GM08714 (cell line): ENCODE results near the gene ZFR.
"Not testable (repeated sequence)": the region's sequence is repeated elsewhere in the genome, so short reads cannot be mapped to it uniquely, and the experiment has no call there.

Source experiments
- H3K4me3 ChIP-seq: fragments of 200-500 bp; sonication (Bioruptor generic); 2 replicates; pipeline ENCODE4 v1.5.1; 2014; ENCODE audit warnings: mild to moderate bottlenecking, low read length, inconsistent platforms
- ZNF274 ChIP-seq: IDR thresholded peaks from 2 replicates; pipeline ENCODE4 v1.6.1; 2012; ENCODE audit warnings: mild to moderate bottlenecking, low read depth, low read length

Gene ZFR

DNA sequence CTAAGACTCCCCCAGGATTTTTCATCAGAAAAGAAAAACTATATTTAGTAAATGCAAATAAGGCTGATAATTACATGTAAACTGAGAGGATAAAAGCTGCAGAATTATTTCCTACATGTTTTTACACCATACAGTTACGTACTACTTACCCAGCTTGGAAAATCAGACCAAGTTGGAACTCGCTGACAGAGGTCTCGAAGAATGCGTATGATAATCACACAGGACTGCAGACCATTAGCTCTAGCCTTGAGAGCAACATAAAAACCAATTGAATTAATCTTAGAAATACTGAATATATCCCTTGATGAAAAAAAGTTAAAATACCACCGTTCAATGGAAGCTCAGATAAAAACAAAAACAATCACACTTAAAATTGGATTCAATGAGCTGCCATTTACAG is 65.6 kb downstream of the ZFR start:
- TF ChIP-seq ZNF274: no peak
- no peak overlapping the region for H3K4me3 ChIP-seq

DNA sequence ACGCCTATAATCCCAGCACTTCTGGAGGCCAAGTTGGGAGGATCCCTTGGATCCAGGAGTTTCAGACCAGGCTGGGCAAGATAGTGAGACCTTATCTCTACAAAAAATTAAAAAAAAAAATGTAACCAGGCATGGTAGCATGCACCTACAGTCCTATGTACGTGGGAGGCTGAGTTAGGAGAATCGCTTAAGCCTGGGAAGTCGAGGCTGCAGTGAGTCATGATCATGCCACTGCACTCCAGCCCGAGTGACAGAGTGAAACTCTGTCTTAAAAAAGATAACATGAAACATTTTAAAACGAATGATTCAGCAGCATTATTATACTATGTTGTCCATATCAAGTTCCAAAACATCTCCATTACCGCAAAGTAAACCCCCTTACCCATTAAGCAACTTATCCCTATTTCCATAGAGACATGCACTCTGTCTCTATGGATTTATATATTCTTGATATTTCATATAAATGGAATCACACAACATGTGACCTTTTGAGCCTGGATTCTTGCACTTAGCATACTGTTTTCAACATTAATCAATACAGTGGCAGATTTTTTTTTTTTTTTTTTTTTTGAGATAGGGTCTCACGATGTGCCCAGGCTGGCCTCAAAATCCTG is 74.9 kb downstream of the ZFR start:
- no peak for TF ChIP-seq ZNF274
- no peak overlapping the region for H3K4me3 ChIP-seq

DNA sequence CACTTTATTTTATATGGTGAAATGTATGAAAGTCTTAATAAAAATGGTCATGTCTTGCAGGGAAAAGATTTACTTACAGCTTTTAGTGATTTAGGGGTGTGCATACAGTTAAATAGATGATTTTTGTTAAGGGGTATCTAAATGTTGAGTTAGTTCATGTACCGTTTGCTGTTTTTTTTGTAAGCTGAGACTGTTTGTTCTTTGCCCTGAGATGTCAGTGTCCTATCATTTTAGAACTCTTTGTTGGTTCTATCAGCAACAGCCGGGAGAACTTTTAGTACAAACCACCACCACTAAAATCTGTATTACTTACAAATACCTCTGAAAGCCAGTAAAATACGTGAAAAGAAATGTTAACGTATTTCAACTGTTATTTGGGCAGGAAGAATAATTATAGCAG is 75.5 kb downstream of the ZFR start:
- TF ChIP-seq ZNF274: no peak
- no peak overlapping the region for H3K4me3 ChIP-seq

DNA sequence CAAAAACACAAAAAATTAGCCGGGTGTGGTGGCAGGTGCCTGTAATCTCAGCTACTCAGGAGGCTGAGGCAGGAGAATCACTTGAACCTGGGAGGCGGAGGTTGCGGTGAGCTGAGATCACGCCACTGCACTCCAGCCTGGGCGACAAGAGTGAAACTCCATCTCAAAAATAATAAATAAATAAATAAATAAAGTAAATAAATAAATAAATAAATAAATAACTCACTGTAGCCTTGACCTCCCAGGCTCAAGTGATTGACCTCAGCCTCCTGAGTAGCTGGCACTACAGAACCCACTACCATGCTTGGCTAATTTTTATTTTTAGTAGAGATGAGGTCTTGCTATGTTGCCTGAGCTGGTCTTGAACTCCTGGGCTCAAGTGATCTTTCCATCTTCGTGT is 77.3 kb downstream of the ZFR start:
- not testable (repeated sequence) for H3K4me3 ChIP-seq

DNA sequence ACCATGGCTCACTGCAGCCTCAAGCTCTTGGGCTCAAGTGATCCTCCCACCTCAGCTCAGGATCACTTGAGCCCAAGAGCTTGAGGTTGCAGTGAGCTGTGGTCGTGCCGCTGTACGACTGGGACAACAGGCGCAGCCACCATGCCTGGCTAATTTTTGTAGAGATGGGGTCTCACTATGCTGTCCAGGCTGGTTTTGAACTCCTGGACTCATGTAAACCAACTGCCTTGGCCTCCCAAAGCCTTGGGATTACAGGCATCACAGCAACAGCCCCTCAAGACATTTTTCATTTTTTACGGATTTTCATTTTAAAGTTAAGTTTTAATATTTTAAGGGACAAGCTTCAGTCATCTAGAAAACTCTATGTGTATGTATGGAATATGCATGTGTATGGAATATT is 78.9 kb downstream of the ZFR start:
- TF ChIP-seq ZNF274: no peak

DNA sequence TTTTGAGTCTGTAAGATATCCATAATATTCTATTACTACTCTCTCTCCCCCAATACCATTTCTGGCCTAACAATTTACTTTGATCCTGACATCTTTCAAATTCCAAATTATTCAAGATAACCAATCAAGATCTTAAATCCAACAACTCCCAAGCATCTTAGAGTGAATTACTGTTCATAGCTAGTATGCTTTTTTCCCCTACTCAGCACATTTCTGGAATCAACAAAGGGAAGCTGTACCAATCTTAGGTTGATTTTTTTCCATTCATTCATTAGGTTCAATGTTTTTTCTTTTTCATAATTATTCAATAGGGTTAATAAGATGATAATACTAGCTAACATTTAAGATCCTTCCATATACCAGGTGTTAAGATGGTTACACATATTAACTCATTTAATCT is 81.5 kb downstream of the ZFR start:
- no peak overlapping the region for H3K4me3 ChIP-seq
- TF ChIP-seq ZNF274: no peak

More for the DNA sequence above, 78.9 kb downstream of the ZFR start:
- no peak overlapping the region for H3K4me3 ChIP-seq

DNA sequence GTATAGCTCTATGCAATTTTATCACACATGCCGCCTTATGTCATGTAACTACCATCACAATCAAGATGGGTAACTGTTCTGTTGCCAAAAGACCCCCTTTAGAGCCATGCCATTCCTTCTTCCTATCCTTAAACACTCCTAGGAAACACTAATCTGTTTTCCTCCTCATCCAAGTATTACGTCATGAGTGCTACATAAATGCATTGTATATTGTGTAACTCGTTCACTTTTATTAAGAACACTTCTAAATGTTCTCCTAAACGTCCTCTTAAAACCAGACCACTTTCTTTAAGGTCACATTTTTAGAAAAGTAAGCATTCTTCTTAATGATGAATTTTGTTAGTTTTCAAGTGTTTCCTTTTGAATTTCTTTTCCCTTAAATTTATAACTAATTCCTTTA is 82.0 kb downstream of the ZFR start:
- no peak for TF ChIP-seq ZNF274
- H3K4me3 ChIP-seq: no peak overlapping the region

DNA sequence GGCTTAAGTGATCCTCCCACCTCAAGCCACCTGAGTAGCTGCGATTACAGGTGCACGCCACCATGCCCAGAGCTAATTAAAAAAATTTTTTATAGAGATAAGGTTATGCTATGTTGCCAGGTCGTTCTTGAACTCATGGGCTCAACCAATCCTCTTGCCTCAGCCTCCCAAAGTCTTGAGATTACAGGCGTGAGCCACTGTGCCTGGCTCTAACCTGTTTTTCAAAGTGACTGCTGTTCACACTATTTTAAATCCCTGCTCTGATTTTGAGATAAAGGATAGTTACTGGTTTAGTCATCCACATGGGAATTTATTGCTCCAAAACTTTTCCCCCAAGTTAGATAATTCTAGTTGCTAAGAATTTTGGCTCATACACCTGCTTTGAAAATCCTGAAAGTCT is 83.6 kb downstream of the ZFR start:
- no peak overlapping the region for H3K4me3 ChIP-seq
- no peak for TF ChIP-seq ZNF274

DNA sequence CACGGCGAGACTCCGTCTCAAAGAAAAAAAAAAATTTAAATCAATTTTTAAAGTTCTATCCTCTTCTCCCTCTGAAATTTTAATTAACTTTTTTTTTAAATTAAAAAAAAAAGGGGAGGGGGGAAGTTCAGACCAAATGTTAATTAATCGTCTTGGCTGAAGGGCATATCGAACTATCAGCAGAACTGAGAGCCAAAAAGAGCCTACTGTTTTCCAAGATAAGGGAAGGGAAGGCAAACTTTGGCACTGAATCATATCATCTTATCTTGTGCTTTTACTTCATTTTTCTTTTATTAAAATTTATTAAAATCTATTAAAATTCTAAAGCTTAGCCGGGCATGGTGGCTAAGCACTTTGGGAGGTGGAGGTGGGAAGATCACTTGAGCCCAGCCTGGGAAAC is 85.9 kb downstream of the ZFR start:
- no peak for TF ChIP-seq ZNF274
- H3K4me3 ChIP-seq: no peak overlapping the region

DNA sequence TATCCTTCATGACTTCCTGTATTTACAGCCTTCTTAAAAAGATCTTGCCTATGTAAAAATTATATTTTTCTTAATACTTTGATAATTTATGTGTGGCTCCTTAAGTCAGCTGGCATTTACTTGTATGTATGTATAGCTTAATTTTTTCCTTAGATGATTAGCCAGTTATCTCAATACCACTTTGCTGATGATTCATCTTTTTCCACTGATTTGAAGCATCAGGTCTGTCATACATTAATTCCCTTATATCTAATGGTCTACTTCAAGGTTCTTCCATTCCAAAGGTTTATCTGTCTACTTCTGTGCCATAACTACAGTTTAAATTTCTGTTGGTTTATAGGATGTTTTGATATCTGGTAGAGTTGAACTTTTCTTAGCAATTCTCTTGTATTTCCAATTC is 86.9 kb downstream of the ZFR start:
- H3K4me3 ChIP-seq: no peak overlapping the region
- no peak for TF ChIP-seq ZNF274

DNA sequence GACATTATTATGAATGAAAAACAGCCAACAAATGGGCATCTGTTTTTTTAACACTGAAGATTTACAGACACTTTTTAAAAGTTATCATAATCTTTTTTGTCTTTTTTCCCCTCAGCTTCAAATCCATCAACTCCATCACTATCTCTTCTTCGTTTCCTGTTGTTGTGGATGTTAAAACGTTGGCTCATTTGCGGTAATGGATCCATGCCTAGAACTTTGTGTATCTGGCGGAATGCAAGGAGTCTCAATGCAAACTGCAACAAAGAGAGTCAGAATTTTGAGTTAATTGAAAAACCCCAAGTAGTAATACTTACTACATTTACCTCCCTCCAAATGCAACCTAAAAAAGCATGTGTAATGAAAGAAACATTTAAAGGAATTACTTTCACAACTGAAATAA is 88.9 kb downstream of the ZFR start:
- H3K4me3 ChIP-seq: no peak overlapping the region
- no peak for TF ChIP-seq ZNF274

DNA sequence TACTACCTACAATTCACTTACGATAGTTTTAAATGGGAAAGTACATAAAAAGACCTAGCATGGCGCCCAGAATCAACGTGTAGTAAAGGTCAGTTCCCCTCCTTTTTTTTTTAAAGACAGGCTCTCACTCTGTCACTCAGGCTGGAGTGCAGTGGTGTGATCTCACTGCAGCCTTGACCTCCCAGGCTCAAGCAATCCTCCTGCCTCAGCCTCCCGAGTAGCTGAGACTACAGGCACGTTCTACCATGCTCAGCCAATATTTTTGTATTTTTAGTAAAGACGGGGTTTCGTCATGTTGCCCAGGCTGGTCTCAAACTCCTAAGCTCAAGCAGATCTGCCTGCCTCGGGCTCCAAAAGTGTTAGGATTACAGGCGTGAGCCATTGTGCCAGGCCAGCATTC is 91.1 kb downstream of the ZFR start:
- TF ChIP-seq ZNF274: no peak
- H3K4me3 ChIP-seq: no peak overlapping the region

DNA sequence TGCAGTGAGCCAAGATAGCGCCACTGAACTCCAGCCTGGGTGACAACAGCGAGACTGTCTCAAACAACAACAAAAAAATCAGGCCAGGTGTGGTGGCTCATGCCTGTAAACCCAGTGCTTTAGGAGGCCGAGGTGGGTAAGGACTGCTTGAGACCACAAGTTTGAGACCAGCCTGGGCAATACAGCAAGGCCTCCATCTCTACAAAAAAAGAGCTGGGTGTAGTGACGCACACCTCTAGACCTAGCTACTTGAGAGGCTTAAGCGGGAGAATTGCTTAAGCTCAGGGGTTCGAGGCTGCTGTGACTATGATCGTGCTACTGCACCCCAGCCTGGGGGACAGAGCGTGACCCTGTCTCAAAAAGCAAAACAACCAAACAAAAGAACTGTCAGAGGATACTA is 91.9 kb downstream of the ZFR start:
- no peak overlapping the region for H3K4me3 ChIP-seq
- TF ChIP-seq ZNF274: no peak

DNA sequence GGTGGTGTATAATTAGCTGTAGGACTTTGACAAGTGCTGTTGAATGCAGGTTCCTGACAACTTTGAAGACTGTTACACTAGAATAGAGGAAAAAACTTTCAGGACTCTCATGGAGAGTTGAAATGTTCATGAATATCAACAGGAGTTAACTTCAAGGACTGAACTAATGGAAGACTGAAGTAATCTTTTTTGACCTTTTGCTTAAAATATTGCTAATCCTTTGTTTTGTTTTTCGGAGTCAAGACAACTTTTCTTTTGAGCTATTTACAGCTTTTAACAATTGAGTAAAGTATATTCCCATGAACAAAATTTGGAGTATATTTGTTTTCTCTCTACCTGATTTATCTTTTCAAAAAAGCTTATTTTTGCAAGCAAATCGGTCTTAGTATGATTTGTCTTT is 97.7 kb downstream of the ZFR start:
- no peak overlapping the region for H3K4me3 ChIP-seq
- no peak for TF ChIP-seq ZNF274

DNA sequence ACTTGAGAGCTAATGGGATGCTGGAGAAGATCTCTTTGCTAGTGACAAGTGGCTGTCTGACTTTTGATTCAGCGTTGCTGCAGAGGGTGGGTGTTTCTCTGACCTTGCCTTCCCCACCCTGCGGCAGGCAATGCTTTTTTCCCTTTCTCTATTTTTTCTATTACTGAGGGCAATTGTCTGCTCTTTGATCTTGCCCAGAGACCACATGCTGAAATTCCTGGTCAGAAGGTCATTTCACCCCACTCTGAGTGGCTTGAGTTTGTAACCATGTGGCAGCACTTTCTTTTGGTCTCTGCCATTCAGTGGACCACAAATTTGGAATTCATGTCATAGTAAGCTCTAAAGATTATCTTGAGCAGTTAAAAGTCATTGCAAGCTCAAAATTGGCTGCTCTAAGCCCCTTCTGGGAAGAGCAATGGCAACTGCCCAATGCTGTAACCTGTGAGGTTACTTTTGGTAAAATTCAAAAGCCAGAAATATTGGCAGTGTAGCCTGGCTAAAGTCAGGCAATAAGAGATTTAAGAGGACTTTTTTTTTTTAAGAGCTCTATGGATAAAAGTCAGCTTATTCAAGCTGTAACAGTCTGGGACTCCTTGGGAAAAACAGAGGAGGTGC is 101.4 kb downstream of the ZFR start:
- TF ChIP-seq ZNF274: no peak
- no peak overlapping the region for H3K4me3 ChIP-seq

DNA sequence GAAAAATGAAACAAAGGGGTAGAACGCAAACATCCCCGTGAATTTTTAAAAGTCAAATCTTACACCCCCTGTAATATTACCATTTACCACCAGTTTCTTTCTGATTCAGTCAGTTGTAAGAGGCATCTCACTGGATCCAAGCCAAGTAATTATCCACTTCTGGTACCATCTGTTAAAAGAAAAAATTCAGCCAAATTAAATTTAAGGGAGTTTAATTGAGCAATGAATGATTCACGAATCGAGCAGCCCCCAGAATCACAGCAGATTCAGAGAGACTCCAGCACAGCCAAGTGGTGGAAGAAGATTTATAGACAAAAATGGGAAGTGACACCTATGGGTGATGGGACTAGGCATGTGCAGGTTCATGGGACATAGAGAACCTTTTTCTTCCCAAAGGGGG is 101.9 kb downstream of the ZFR start:
- no peak overlapping the region for H3K4me3 ChIP-seq
- TF ChIP-seq ZNF274: no peak
